Effector CD4-positive, alpha-beta T cell (primary cell): Measurements from ENCODE around the gene BBLN.

Source experiments
- DNase-seq: peaks from one replicate; pipeline ENCODE4 v3.0.0-alpha.2; 2020

The BBLN gene

GRCh38 chr9:128192601-128193371 is 32.7 kb downstream of the BBLN start:
- DNase-seq: peak; percentile 31

DNA sequence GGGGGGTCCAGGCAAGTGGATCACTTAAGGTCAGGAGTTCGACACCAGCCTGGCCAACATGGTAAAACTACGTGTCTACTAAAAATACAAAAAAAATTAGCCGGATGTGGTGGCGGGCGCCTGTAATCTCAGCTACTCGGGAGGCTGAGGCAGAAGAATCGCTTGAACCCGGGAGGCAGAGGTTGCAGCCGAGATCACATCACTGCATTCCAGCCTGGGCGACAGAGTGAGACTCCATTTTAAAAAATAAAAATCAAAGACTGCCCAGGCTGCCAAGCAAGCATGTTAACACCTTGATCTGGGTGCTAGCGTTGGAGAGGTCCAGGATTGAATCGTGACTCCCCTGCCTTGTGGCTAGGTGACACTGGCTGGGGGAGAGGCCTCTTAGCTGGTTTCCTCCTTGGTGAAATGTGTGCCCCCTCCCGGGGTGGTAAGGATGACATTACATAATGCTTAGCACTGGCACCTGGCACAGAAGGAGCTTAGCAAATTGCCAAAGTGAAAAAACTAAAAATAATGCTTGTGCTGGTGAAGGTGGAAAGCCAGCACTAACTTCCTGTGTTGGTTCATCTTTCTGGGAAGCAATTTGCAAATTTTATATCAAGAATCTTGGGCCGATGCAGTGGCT is 33.5 kb downstream of the BBLN start:
- no peak for DNase-seq

DNA sequence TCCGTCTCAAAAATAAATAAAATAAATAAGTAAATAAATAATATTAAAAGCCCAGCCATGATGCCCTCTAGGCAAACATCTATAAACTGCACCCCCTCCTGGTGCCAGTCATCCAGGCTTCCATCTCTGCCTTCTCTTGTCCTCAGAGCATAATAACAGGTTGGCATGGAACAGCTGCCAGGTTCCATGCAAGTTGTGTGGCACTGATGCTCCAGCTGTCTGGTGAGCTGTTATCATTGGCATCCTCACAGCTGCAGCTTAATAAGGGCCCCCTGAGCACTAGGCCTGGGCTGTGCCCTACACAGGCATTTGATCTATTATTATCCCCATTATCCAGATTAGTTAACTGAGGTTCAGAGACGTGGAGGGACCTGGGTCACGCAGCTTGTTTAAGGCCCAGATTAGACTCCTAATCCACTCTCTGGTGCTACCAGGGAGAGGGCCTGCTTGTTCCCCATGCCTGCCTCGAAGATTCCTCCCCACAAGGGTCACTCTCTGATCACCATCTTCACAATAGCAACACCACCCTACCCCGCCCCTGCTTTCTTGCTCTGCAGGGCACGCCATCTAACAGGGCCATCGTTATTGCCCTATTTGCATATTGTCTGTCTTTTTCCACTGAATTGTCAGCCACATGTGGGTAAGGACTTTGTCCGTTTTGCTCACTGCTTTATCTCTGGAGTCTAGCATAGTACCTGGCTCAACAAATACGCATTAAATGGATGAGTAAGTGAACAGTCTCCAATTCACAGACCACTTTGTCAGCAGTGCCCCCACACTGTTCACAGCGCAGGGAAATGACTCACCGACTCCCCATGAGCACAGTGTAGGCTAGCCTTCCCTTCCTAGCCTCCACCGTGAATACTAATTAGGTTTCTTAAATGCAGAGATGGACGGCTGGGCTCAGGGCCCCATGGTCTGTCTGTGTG is 41.6 kb downstream of the BBLN start:
- no peak for DNase-seq

GRCh38 chr9:128202648-128203023 is 42.6 kb downstream of the BBLN start:
- no peak for DNase-seq

DNA sequence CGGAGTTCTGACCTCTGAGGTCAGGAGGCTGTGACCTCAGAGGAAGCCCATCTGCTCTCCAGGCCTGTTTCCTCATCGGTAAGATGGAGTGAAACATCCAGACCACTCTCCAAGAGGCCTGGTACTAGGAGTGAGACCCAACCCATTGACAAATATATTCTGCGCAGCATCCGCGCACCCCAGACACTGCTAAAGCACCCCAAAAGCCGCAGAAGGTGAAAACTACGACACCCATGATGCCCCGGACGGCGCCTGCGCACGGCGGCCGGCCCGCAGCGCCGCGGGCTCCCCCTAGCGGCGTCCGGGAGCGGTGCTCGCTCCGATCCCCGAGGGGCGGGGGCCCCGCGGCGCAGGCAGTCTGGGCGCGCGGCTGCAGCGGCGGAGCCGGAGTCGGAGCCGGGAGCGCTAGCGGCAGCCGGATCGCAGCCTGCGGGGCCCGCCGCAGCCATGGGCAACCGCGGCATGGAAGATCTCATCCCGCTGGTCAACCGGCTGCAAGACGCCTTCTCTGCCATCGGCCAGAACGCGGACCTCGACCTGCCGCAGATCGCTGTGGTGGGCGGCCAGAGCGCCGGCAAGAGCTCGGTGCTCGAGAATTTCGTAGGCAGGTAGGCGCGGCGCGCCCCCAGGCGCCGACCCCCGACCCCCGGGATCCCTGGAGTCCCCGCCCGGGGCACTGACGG is 43.1 kb downstream of the BBLN start, which contains the start of gene DNM1:
TSS of gene DNM1 (plus strand) at position 356 of the 683 bp plus-strand sequence. CDS start at position 448, 92 bp downstream.
- DNase-seq: peak; percentile 62

- no peak for DNase-seq
Measured at GRCh38 chr9:128203707-128204551, 43.9 kb downstream of the BBLN start.

DNA sequence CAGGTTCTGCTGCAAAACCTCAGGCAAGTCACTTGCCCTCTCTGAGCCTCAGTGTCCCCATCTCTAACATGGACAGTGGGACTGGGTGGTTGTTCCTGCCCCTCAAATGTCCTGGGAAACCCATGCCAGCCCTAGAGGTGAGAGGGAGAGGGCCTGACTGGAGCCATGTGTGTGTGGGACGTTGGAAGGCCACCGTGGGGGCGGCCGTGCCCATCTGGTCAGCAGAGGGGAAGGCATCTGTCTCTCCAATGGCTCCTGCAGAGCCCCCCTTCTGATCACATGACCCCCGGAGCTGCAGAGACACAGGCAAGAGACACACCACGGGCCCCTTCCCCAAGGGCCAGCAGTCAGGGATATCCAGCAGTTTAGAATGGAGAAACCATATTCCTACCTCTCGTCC is 44.8 kb downstream of the BBLN start:
- DNase-seq: no peak

DNA sequence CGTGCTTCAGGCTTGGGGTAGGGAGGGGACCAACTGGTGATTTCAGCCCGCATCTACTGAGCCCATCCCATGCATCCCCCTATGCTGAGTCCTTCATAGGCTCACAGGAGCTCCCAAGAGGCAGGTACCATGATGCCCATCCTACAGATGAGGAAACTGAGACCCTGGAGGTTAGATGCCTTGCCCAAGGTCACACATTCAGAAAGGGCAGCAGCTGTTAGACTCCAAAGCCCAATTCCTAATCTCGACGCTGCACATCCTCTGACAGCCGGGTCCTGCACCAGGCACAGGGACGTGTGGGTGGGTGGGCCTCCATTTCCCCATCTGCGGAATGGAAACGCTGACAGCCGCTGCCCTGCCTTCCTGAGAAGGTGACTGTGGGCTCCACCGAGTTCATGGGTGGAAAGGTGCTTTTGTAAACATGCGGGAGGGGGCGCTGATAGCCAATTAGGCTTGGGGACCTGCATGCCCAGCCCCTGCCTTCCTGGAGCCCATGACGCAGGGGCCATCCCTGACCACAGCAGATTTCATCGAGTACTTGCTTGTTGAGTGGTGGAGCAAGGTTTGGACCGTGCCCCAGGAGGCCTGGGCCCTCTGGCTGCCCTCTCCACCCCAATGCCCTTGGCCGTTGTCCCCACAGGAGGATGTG is 45.4 kb downstream of the BBLN start:
- DNase-seq: no peak

GRCh38 chr9:128206484-128206883 is 46.4 kb downstream of the BBLN start:
- no peak for DNase-seq

- DNase-seq: no peak
Measured at GRCh38 chr9:128206916-128207910, 47.1 kb downstream of the BBLN start.

GRCh38 chr9:128208386-128208785 is 48.3 kb downstream of the BBLN start:
- no peak for DNase-seq

- DNase-seq: no peak
Measured at GRCh38 chr9:128208946-128209669, 49.0 kb downstream of the BBLN start.

DNA sequence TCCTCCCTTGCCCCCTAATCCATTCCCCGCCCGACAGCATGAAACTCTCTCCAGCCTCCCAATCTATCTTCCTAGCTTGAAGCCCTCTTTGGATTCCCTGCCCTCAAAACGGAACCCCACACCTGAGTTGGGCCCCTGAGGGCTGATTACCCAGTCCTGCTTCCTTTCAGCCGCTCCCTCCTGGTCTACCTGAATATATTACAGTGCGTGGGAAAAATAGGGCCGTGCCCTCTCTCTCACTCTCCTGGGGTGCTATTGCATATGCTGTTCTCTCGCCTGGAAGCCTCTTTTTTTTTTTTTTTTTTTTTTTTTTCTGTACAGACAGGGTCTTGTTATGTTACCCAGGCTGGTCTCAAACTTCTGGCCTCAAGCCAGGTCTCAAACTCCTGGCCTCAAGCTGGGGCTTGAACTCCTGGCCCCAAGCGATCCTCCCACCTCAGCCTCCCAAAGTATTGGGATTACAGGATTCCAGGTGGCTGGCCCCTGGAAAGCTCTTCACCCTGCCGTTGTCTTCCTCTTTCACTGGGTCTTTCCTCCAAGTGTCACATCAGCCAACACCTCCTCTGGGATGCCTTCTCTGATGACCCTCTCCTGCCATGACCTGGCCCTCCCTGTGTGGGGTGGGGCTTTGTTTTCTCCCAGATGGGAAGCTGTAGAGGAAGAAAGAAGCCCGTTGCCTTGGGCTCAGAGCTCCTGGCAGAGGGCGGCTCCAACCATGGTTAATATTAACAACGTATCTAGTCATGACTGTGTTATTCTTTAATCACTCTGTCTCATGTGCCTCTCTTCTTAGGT is 51.3 kb downstream of the BBLN start:
- no peak for DNase-seq

DNA sequence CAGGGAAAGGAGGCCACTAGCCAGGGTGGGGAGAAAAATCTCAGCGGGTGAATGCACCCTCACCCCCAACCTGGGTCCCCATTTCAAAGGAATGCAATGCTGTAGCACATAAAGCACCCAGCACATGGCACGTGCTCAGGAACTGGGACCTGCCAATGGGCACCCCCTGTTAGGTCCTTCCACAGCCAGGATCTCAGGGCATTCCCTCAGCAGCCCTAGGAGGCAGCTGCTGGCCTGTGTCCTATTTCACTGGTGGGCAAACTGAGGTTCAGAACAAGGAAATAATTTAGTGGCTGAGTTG is 51.9 kb downstream of the BBLN start:
- no peak for DNase-seq
